Measurements from ENCODE around the gene CTNNB1. TPM values are rescaled to one million over a fixed set of nuclear protein-coding genes. Genes with fewer than 3 reads are reported as not detected.

The CTNNB1 gene
- total RNA-seq, 1 experiment from 2014 or later, result 258 TPM

GRCh38 chr3:41167722-41168497 is 31.4 kb upstream of the CTNNB1 start:
- Mint-ChIP-seq H3K4me3 (ENCODE audit: low read depth, unreplicated experiment) (no peak overlapping the region), H3K36me3 (ENCODE audit: insufficient read depth, unreplicated experiment) (no peaks in the 10 kb centered on the region), H3K27ac (ENCODE audit: unreplicated experiment) (no peak overlapping the region), H3K4me1 (ENCODE audit: low read depth, unreplicated experiment) (no peaks in the 10 kb centered on the region), H3K9me3 (ENCODE audit: low read depth, unreplicated experiment) (no peaks in the 10 kb centered on the region), H3K27me3 (ENCODE audit: unreplicated experiment) (peaks cover 59% of the 10 kb centered on the region)
- no peak for TF ChIP-seq CTCF (IDR thresholded peaks at IDR 0.05; ENCODE audit: unreplicated experiment)
- CTCF ChIA-PET, result no interaction called here
- no TSS peak for BruUV-seq (replicated peaks)
- DNase-seq, result no peak
- intact Hi-C loops (cut with micrococcal nuclease; ENCODE audit: unreplicated experiment), result no loop called here

DNA sequence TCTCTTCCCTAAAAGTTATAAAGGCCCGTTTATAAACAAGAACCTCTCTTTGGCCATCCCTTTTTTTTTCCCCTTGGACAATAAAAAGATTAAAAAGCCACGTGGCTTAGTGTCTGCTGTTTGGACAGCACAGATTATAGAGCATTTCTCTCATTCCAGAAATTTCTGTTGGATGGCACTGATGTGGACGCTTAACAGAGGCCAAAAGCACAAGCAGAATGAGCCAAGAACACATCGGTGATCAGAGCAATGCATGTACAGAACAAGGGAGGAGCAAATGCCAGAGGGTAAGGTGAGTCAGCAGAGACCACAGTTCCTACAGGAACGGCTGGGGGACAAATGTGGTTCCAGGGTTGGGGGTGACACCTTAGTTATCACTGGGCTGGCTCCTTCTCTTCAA is 30.3 kb upstream of the CTNNB1 start:
- intact Hi-C loops (cut with micrococcal nuclease; ENCODE audit: unreplicated experiment), result no loop called here
- H3K4me1 Mint-ChIP-seq (ENCODE audit: low read depth, unreplicated experiment), result no peaks in the 10 kb centered on the region
- BruUV-seq (replicated peaks), result no TSS peak
- no peak overlapping the region for H3K4me3 Mint-ChIP-seq (ENCODE audit: low read depth, unreplicated experiment)
- CTCF ChIA-PET, result no interaction called here
- no peaks in the 10 kb centered on the region for H3K9me3 Mint-ChIP-seq (ENCODE audit: low read depth, unreplicated experiment)
- peaks cover 70% of the 10 kb centered on the region for H3K27me3 Mint-ChIP-seq (ENCODE audit: unreplicated experiment)
- no peak overlapping the region for H3K27ac Mint-ChIP-seq (ENCODE audit: unreplicated experiment)
- H3K36me3 Mint-ChIP-seq (ENCODE audit: insufficient read depth, unreplicated experiment), result no peaks in the 10 kb centered on the region
- no peak for TF ChIP-seq CTCF (IDR thresholded peaks at IDR 0.05; ENCODE audit: unreplicated experiment)
- no peak for DNase-seq

- no peaks in the 10 kb centered on the region for H3K36me3 Mint-ChIP-seq (ENCODE audit: insufficient read depth, unreplicated experiment)
- BruUV-seq (replicated peaks), result no TSS peak
- CTCF ChIA-PET, result no interaction called here
- no peaks in the 10 kb centered on the region for H3K4me1 Mint-ChIP-seq (ENCODE audit: low read depth, unreplicated experiment)
- intact Hi-C loops (cut with micrococcal nuclease; ENCODE audit: unreplicated experiment), result no loop called here
- H3K4me3 Mint-ChIP-seq (ENCODE audit: low read depth, unreplicated experiment), result no peak overlapping the region
- no peak overlapping the region for H3K27ac Mint-ChIP-seq (ENCODE audit: unreplicated experiment)
- peaks cover 90% of the 10 kb centered on the region for H3K27me3 Mint-ChIP-seq (ENCODE audit: unreplicated experiment)
- no peaks in the 10 kb centered on the region for H3K9me3 Mint-ChIP-seq (ENCODE audit: low read depth, unreplicated experiment)
- no peak for DNase-seq
- TF ChIP-seq CTCF (IDR thresholded peaks at IDR 0.05; ENCODE audit: unreplicated experiment), result no peak
These were observed 25.1 kb upstream of the CTNNB1 start for GRCh38 chr3:41173926-41174885.

- Mint-ChIP-seq H3K27ac (ENCODE audit: unreplicated experiment) (no peak overlapping the region), H3K36me3 (ENCODE audit: insufficient read depth, unreplicated experiment) (no peaks in the 10 kb centered on the region), H3K27me3 (ENCODE audit: unreplicated experiment) (peaks cover 95% of the 10 kb centered on the region), H3K4me1 (ENCODE audit: low read depth, unreplicated experiment) (no peaks in the 10 kb centered on the region), H3K9me3 (ENCODE audit: low read depth, unreplicated experiment) (no peaks in the 10 kb centered on the region), H3K4me3 (ENCODE audit: low read depth, unreplicated experiment) (no peak overlapping the region)
- no TSS peak for BruUV-seq (replicated peaks)
- no peak for DNase-seq
- TF ChIP-seq CTCF (IDR thresholded peaks at IDR 0.05; ENCODE audit: unreplicated experiment), result no peak
- intact Hi-C loops (cut with micrococcal nuclease; ENCODE audit: unreplicated experiment), result no loop called here
- CTCF ChIA-PET, result no interaction called here
These were observed 23.9 kb upstream of the CTNNB1 start for GRCh38 chr3:41175365-41175764.

Data from Calu3 (cell line).